Measurements from ENCODE around the gene NT5C2.

Gene NT5C2

GRCh38 chr10:103197903-103198302 lies 4.8 kb upstream of the NT5C2 start:
- Histone ChIP-seq H3K27ac (ENCODE audit: poor library complexity, severe bottlenecking) (no peak overlapping the region), H3K36me3 (ENCODE audit: low read depth) (no peaks in the 10 kb centered on the region), H3K4me1 (ENCODE audit: insufficient read depth, poor library complexity, severe bottlenecking) (peaks cover 7% of the 10 kb centered on the region), H3K9me3 (ENCODE audit: severe bottlenecking) (no peaks in the 10 kb centered on the region), H3K4me3 (ENCODE audit: severe bottlenecking) (no peak overlapping the region), H3K27me3 (ENCODE audit: insufficient read depth, poor library complexity, severe bottlenecking) (no peaks in the 10 kb centered on the region)
- no peak for DNase-seq (ENCODE audit: low spot score)
- no peak for ATAC-seq (ENCODE audit: low read depth)
- TF ChIP-seq CTCF (IDR thresholded peaks at IDR 0.05; ENCODE audit: poor library complexity, severe bottlenecking): no peak

GRCh38 chr10:103197174-103197573 lies 4.1 kb upstream of the NT5C2 start:
- Histone ChIP-seq H3K27me3 (ENCODE audit: insufficient read depth, poor library complexity, severe bottlenecking) (no peaks in the 10 kb centered on the region), H3K27ac (ENCODE audit: poor library complexity, severe bottlenecking) (no peak overlapping the region), H3K4me1 (ENCODE audit: insufficient read depth, poor library complexity, severe bottlenecking) (peaks cover 7% of the 10 kb centered on the region), H3K4me3 (ENCODE audit: severe bottlenecking) (no peak overlapping the region), H3K36me3 (ENCODE audit: low read depth) (no peaks in the 10 kb centered on the region), H3K9me3 (ENCODE audit: severe bottlenecking) (no peaks in the 10 kb centered on the region)
- DNase-seq (ENCODE audit: low spot score) (no peak), ATAC-seq (ENCODE audit: low read depth) (peak; percentile 28; the same call in 1 of the 3 replicates)
- no peak for TF ChIP-seq CTCF (IDR thresholded peaks at IDR 0.05; ENCODE audit: poor library complexity, severe bottlenecking)

- no peak for TF ChIP-seq CTCF (IDR thresholded peaks at IDR 0.05; ENCODE audit: poor library complexity, severe bottlenecking)
- Histone ChIP-seq H3K4me1 (ENCODE audit: insufficient read depth, poor library complexity, severe bottlenecking) (peaks cover 7% of the 10 kb centered on the region), H3K9me3 (ENCODE audit: severe bottlenecking) (no peaks in the 10 kb centered on the region), H3K27me3 (ENCODE audit: insufficient read depth, poor library complexity, severe bottlenecking) (no peaks in the 10 kb centered on the region), H3K27ac (ENCODE audit: poor library complexity, severe bottlenecking) (no peak overlapping the region), H3K4me3 (ENCODE audit: severe bottlenecking) (no peak overlapping the region), H3K36me3 (ENCODE audit: low read depth) (no peaks in the 10 kb centered on the region)
- ATAC-seq (ENCODE audit: low read depth) (no peak), DNase-seq (ENCODE audit: low spot score) (no peak)
Observed at GRCh38 chr10:103196516-103196915, 3.4 kb upstream of the NT5C2 start.

GRCh38 chr10:103193820-103194529 lies 903 bp upstream of the NT5C2 start:
- H3K9me3 ChIP-seq (ENCODE audit: severe bottlenecking): no peaks in the 10 kb centered on the region
- peaks cover 13% of the 10 kb centered on the region for H3K36me3 ChIP-seq (ENCODE audit: low read depth)
- H3K27ac ChIP-seq (ENCODE audit: poor library complexity, severe bottlenecking): no peak overlapping the region
- H3K4me1 ChIP-seq (ENCODE audit: insufficient read depth, poor library complexity, severe bottlenecking): peaks cover 17% of the 10 kb centered on the region
- TF ChIP-seq CTCF (IDR thresholded peaks at IDR 0.05; ENCODE audit: poor library complexity, severe bottlenecking): no peak
- no peaks in the 10 kb centered on the region for H3K27me3 ChIP-seq (ENCODE audit: insufficient read depth, poor library complexity, severe bottlenecking)
- no peak overlapping the region for H3K4me3 ChIP-seq (ENCODE audit: severe bottlenecking)
- DNase-seq (ENCODE audit: low spot score): no peak
- no peak for ATAC-seq (ENCODE audit: low read depth)

- peak; percentile 63 for ATAC-seq (ENCODE audit: low read depth)
- no peaks in the 10 kb centered on the region for H3K9me3 ChIP-seq (ENCODE audit: severe bottlenecking)
- TF ChIP-seq CTCF (IDR thresholded peaks at IDR 0.05; ENCODE audit: poor library complexity, severe bottlenecking): no peak
Observed at GRCh38 chr10:103192451-103193106, 493 bp downstream of the NT5C2 start.

More at GRCh38 chr10:103192451-103193106, 493 bp downstream of the NT5C2 start:
- peak overlapping the region; percentile 88 for H3K4me3 ChIP-seq (ENCODE audit: severe bottlenecking)
- peaks cover 25% of the 10 kb centered on the region for H3K36me3 ChIP-seq (ENCODE audit: low read depth)
- peak; percentile 60 for DNase-seq (ENCODE audit: low spot score)
- peak overlapping the region; percentile 72 for H3K27ac ChIP-seq (ENCODE audit: poor library complexity, severe bottlenecking)
- no peaks in the 10 kb centered on the region for H3K27me3 ChIP-seq (ENCODE audit: insufficient read depth, poor library complexity, severe bottlenecking)
- H3K4me1 ChIP-seq (ENCODE audit: insufficient read depth, poor library complexity, severe bottlenecking): peaks cover 19% of the 10 kb centered on the region
